HepG2 (cell line): ENCODE data around the gene FAM177B. TPM values are rescaled to one million over a fixed set of nuclear protein-coding genes. Genes with fewer than 3 reads are reported as not detected.

Experiments
- ATAC-seq: fragments of 200-7000 bp; cut with Tn5 transposase; 3 replicates; pipeline ENCODE4 v1.9.1; 2020; ENCODE audit warnings: mild to moderate bottlenecking, moderate library complexity
- BruUV-seq: library from RNA; stranded (reverse); fragments of 400-500 nt; replicated peaks from 2 replicates; lab custom pipeline; 2021; lab: Mats Ljungman, UMichigan
- CTCF ChIA-PET: fragments of 300-600 bp; formaldehyde crosslinking; extraction: SDS; loops from one replicate; lab custom pipeline; 2021; ENCODE audit warnings: low total read pairs, inconsistent platforms, low intra/inter-chr PET ratio; lab: Yijun Ruan, JAX
- POLR2A ChIA-PET: fragments of 350-600 bp; sonication (Branson Sonifier 250); formaldehyde crosslinking; loops from one replicate; lab custom pipeline; 2020; ENCODE audit warnings: antibody characterized with exemption, inconsistent platforms; lab: Yijun Ruan, JAX
- DNase-seq: peaks from one replicate; pipeline ENCODE4 v3.0.0-alpha.2; 2015; ENCODE audit warnings: low spot score
- FAIRE-seq: peaks from 3 replicates; lab custom pipeline; 2011; peaks lifted over from hg19 to GRCh38; lab: Jason Lieb, UNC
- H2AFZ ChIP-seq: one replicate; pipeline ENCODE4 v1.6.1; 2011; ENCODE audit warnings: low read length, inconsistent platforms
- H3K27ac ChIP-seq: fragments of 300-600 bp; 3 replicates; pipeline ENCODE4 v1.8.0; 2011; ENCODE audit warnings: mixed run types, mild to moderate bottlenecking, mixed read lengths, low read length, inconsistent platforms; ENCODE audit not compliant: insufficient read depth; ENCODE audit errors: extremely low read length
- H3K27me3 ChIP-seq, 2 experiments: fragments of 200-600 bp in 1 of 2; 2 replicates in 1 of 2; 3 replicates in 1 of 2; pipeline versions ENCODE4 v1.6.0 to v1.8.0; 2011; ENCODE audit warnings: low read length in 2 of 2, mild to moderate bottlenecking in 2 of 2, moderate library complexity in 2 of 2, inconsistent platforms in 1 of 2; ENCODE audit not compliant: insufficient read depth in 2 of 2, control insufficient read depth in 1 of 2
- H3K36me3 ChIP-seq, 2 experiments: fragments of 200-600 bp in 1 of 2; replicated peaks in 1 of 2; 2 replicates in 1 of 2; 3 replicates in 1 of 2; pipeline versions ENCODE4 v1.5.1 to v1.8.0; 2011; ENCODE audit warnings: low read length in 2 of 2, inconsistent platforms in 1 of 2; ENCODE audit not compliant: insufficient read depth in 2 of 2, control insufficient read depth in 1 of 2
- H3K4me1 ChIP-seq: 2 replicates; pipeline ENCODE4 v1.5.1; 2012; ENCODE audit warnings: low read length, inconsistent platforms; ENCODE audit not compliant: insufficient read depth
- H3K4me2 ChIP-seq: 2 replicates; pipeline ENCODE4 v1.6.0; 2011; ENCODE audit warnings: low read depth, low read length, inconsistent platforms
- H3K4me3 ChIP-seq, 3 experiments: fragments of 200-600 bp in 1 of 3; sonication (generic), shearing (Covaris generic) in 1 of 3; replicated peaks in 1 of 3; 2 replicates each; pipeline ENCODE4 v1.5.1; 2011 to 2016; ENCODE audit warnings: low read length in 3 of 3, inconsistent platforms in 2 of 3, low read depth in 2 of 3, mild to moderate bottlenecking in 2 of 3, control low read depth in 1 of 3, mixed read lengths in 1 of 3; ENCODE audit not compliant: insufficient read depth in 1 of 3
- H3K79me2 ChIP-seq: one replicate; pipeline ENCODE4 v1.6.1; 2011; ENCODE audit warnings: low read length, inconsistent platforms; ENCODE audit not compliant: insufficient read depth
- H3K9ac ChIP-seq: 2 replicates; pipeline ENCODE4 v1.6.0; 2011; ENCODE audit warnings: mild to moderate bottlenecking, low read depth, low read length, inconsistent platforms; ENCODE audit not compliant: insufficient read depth
- H3K9me3 ChIP-seq: 2 replicates; pipeline ENCODE4 v1.5.1; 2012; ENCODE audit warnings: mild to moderate bottlenecking, low read length
- H4K20me1 ChIP-seq: 2 replicates; pipeline ENCODE4 v1.6.0; 2011; ENCODE audit warnings: inconsistent platforms, mild to moderate bottlenecking, low read length, moderate library complexity; ENCODE audit not compliant: insufficient read depth
- BRCA1 ChIP-seq: sonication (generic); formaldehyde crosslinking; IDR thresholded peaks from 2 replicates; pipeline ENCODE4 v1.4.0; 2020; ENCODE audit warnings: missing genetic modification reagents
- CEBPB ChIP-seq: IDR thresholded peaks from 2 replicates; pipeline ENCODE4 v1.6.1; 2011; ENCODE audit warnings: low read depth, low read length, improper control_type of control experiment, borderline replicate concordance
- HNRNPUL1 ChIP-seq: fragments of 200-400 bp; formaldehyde crosslinking; IDR thresholded peaks from 2 replicates; pipeline ENCODE4 v1.6.1; 2017; ENCODE audit warnings: low read depth, mild to moderate bottlenecking, low read length, moderate library complexity
- PAXIP1 ChIP-seq: sonication (generic); formaldehyde crosslinking; conservative IDR thresholded peaks from 2 replicates; pipeline ENCODE4 v1.4.0; 2020; ENCODE audit warnings: mild to moderate bottlenecking, missing genetic modification reagents, moderate library complexity
- SOX13 ChIP-seq, 3 experiments: fragments of 450-650 bp in 1 of 3; sonication (generic) in 1 of 3; formaldehyde crosslinking in 1 of 3; IDR thresholded peaks in 2 of 3; conservative IDR thresholded peaks in 1 of 3; 2 replicates each; pipeline versions ENCODE4 v1.5.0 to v1.6.1; 2016 to 2020; ENCODE audit warnings: antibody characterized with exemption in 1 of 3, mild to moderate bottlenecking in 1 of 3, missing compliant biosample characterization in 1 of 3, missing genetic modification reagents in 1 of 3, moderate library complexity in 1 of 3
- SOX5 ChIP-seq: IDR thresholded peaks from 2 replicates; pipeline ENCODE4 v1.6.1; 2016; ENCODE audit warnings: borderline replicate concordance
- ZNF281 ChIP-seq: sonication (generic); formaldehyde crosslinking; IDR thresholded peaks from 2 replicates; pipeline ENCODE4 v1.4.0; 2020; ENCODE audit warnings: missing genetic modification reagents, borderline replicate concordance
- WGBS: methylation state at CpG from one replicate; pipeline ENCODE4 v1.1.6; 2017; ENCODE audit warnings: low lambda C conversion rate; 5-methylcytosine and 5-hydroxymethylcytosine counted together
- in situ Hi-C: cut with HindIII; loops from 2 replicates; pipeline ENCODE4 v1.10.0; 2017; ENCODE audit warnings: low pct_unique_long_range_greater_than_20kb; ENCODE audit not compliant: extremely low pct_ligation_motif_present
- intact Hi-C: fragments of 100-400 bp; cut with micrococcal nuclease; formaldehyde crosslinking; loops from one replicate; pipeline ENCODE4 v1.10.0; 2022; ENCODE audit not compliant: unreplicated experiment
- polyA plus RNA-seq, 8 experiments: library from polyadenylated mRNA; depleted of rRNA in 3 of 8; stranded (reverse) in 7 of 8; unstranded in 1 of 8; fragments of >200 nt; fragmentation: Illumina TruSeq in 4 of 8; extraction: Trizol in 4 of 8; gene quantifications; 2 replicates each; pipeline versions ENCODE4 v1.2.1 to v1.2.3, GENCODE V29; 2011 to 2016; ENCODE audit warnings: low read depth in 4 of 8, missing spikeins in 1 of 8, mixed read lengths in 1 of 8; ENCODE audit not compliant: insufficient read depth in 1 of 8
- total RNA-seq, 5 experiments: library from RNA; depleted of rRNA; stranded (reverse); fragments of >200 nt; fragmentation: Illumina TruSeq; extraction: Trizol; gene quantifications; 2 replicates each; pipeline ENCODE4 v1.2.3, GENCODE V29; 2016; ENCODE audit warnings: low read depth in 1 of 5
- TF ChIP-seq, protein P1 (sequence below): sonication (generic); formaldehyde crosslinking; IDR thresholded peaks from 2 replicates; pipeline ENCODE4 v1.8.0; 2022; ENCODE audit warnings: missing genetic modification reagents, mild to moderate bottlenecking, inconsistent platforms, borderline replicate concordance

The FAM177B gene
- total and polyA plus RNA-seq, 2 of the 13 experiments (the other 11 are each of a cell fraction or from before 2014, with no cell fraction given): 0.05 TPM; not detected in 1

GRCh38 chr1:222777463-222777862, 40.5 kb downstream of the FAM177B start:
- FAIRE-seq (no peak), DNase-seq (no peak), ATAC-seq (no peak)
- Histone ChIP-seq H3K9me3 (no peaks in the 10 kb centered on the region), H3K27ac (no peak overlapping the region), H3K36me3 (no peaks in the 10 kb centered on the region), H3K4me2 (no peak overlapping the region), H3K9ac (no peak overlapping the region), H3K79me2 (no peaks in the 10 kb centered on the region), H4K20me1 (no peaks in the 10 kb centered on the region), H3K4me3 (no peak overlapping the region), H3K4me1 (no peaks in the 10 kb centered on the region), H3K27me3 (no peaks in the 10 kb centered on the region; a peak in 1 of 5 replicates), H2AFZ (no peak overlapping the region)
- ChIA-PET CTCF (no interaction called here), POLR2A (no interaction called here)
- no TSS peak for BruUV-seq
- in situ Hi-C loops: no loop called here
- intact Hi-C loops: no loop called here
- TF ChIP-seq CEBPB (peak; percentile 49; the same call in 1 of the 2 replicates), SOX13 (IDR thresholded peaks at IDR 0.05) (no peak), SOX13 (CRISPR knock-in tag; conservative IDR thresholded peaks at IDR 0.05 in 1 of 2, IDR thresholded peaks at IDR 0.05 in 1 of 2) (peak in 1 of 2 experiments; percentile 56; a peak in 2 of 4 replicates), SOX5 (CRISPR knock-in tag) (peak; percentile 16; the same call in 1 of the 2 replicates), ZNF281 (no peak)
- 37% methylated on average over 1 of the region's 1 CpG for WGBS

DNA sequence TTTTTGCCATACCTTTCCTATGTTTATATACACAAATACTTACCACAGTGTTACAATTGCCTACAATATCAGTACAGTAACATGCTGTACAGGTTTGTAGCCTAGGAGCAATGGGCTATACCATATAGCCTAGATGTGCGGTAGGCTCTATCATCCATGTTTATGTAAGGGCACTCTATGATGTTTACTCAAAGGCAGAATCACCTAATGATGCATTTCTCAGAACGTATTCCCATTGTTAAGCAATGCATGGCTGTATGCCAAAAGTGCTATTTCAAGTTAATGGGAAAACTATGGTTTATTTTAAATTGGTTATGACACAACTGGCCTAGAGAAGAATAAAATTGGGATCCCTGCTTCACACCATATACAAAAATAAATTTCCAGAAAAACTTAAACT, 41.0 kb downstream of the FAM177B start:
- Histone ChIP-seq H3K9ac (no peak overlapping the region), H3K27ac (no peak overlapping the region), H3K4me3 (no peak overlapping the region), H3K4me1 (no peaks in the 10 kb centered on the region), H3K4me2 (no peak overlapping the region), H3K79me2 (no peaks in the 10 kb centered on the region), H2AFZ (no peak overlapping the region), H3K9me3 (no peaks in the 10 kb centered on the region), H3K36me3 (no peaks in the 10 kb centered on the region), H4K20me1 (no peaks in the 10 kb centered on the region), H3K27me3 (no peaks in the 10 kb centered on the region; a peak in 1 of 5 replicates)
- ChIA-PET CTCF (no interaction called here), POLR2A (no interaction called here)
- intact Hi-C loops (no loop called here), in situ Hi-C loops (no loop called here)
- 5% methylated on average over 2 of the region's 2 CpGs for WGBS
- DNase-seq (no peak), ATAC-seq (no peak), FAIRE-seq (no peak)
- no TSS peak for BruUV-seq
- TF ChIP-seq BRCA1 (no peak), HNRNPUL1 (no peak), PAXIP1 (CRISPR knock-in tag) (no peak)
- TF ChIP-seq, protein P1, sequence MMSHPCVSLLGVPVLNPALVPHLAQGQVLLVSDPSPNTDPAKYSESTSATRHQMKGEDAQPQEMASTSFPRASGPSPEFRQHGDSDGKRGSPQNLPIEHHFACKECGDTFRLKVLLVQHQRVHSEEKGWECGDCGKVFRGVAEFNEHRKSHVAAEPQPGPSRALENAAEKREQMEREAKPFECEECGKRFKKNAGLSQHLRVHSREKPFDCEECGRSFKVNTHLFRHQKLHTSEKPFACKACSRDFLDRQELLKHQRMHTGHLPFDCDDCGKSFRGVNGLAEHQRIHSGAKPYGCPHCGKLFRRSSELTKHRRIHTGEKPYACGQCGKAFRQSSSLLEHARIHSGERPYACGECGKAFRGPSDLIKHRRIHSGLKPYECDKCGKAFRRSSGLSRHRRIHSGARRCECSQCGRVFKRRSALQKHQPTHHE: no peak
